ENCODE measurements around the gene ADK. TPM values are rescaled to one million over a fixed set of nuclear protein-coding genes. Genes with fewer than 3 reads are reported as not detected.
"Not testable (repeated sequence)": the region's sequence is repeated elsewhere in the genome, so short reads cannot be mapped to it uniquely, and the experiment has no call there.

The ADK gene
- total and polyA plus RNA-seq, 2 of the 4 experiments (the other 2 are of a cell fraction), result 30.6 to 40.9 TPM

- CTCF ChIA-PET, result not testable (repeated sequence)
Observed at GRCh38 chr10:74146980-74147379, 4.0 kb upstream of the ADK start.

More at GRCh38 chr10:74146980-74147379, 4.0 kb upstream of the ADK start:
- H3K23ac ChIP-seq (ENCODE audit: low read depth, low read length); H3K9me3 ChIP-seq (ENCODE audit: control insufficient read depth, insufficient read depth, low read length); H3K14ac ChIP-seq (replicated peaks; ENCODE audit: low read depth, low read length); POLR2A ChIA-PET (ENCODE audit: unreplicated experiment); ATAC-seq (ENCODE audit: low read depth); H3K4ac ChIP-seq (ENCODE audit: low read depth, low read length); dilution Hi-C loops (cut with HindIII; ENCODE audit: low sequenced_read_pairs, unreplicated experiment); H3K27me3 ChIP-seq (ENCODE audit: control insufficient read depth, insufficient read depth, low read length); H4K8ac ChIP-seq (ENCODE audit: low read depth in 2 of 2, low read length in 2 of 2); H3K27ac ChIP-seq (ENCODE audit: insufficient read depth, low read length); H2AFZ ChIP-seq (replicated peaks; ENCODE audit: low read length, poor library complexity); H2BK5ac ChIP-seq (ENCODE audit: low read depth, low read length, poor library complexity, severe bottlenecking); H2AK9ac ChIP-seq (replicated peaks; ENCODE audit: low read depth, low read length, poor library complexity); H4K91ac ChIP-seq (ENCODE audit: insufficient read depth, low read depth, low read length); H3K4me1 ChIP-seq (ENCODE audit: control insufficient read depth, insufficient read depth, low read length); H2BK120ac ChIP-seq (ENCODE audit: low read depth, low read length); H3K9me1 ChIP-seq (ENCODE audit: insufficient read depth, low read length); H3K4me3 ChIP-seq (ENCODE audit: insufficient read depth, low read depth, low read length); H3K9ac ChIP-seq (ENCODE audit: low read depth, low read length); H3K36me3 ChIP-seq (ENCODE audit: control insufficient read depth, insufficient read depth, low read length); BruUV-seq (replicated peaks); DNase-seq; H3K4me2 ChIP-seq (ENCODE audit: low read depth, low read length); H3K18ac ChIP-seq (ENCODE audit: low read depth, low read length); H3K56ac ChIP-seq (ENCODE audit: extremely low read depth, insufficient read depth, low read length); H2AK5ac ChIP-seq (ENCODE audit: low read depth, low read length); H2BK15ac ChIP-seq (ENCODE audit: low read depth, low read length); H2BK20ac ChIP-seq (ENCODE audit: low read depth, low read length); in situ Hi-C loops (cut with MboI; ENCODE audit: low sequenced_read_pairs); H4K5ac ChIP-seq (ENCODE audit: low read depth, low read length): not testable (repeated sequence)
- intact Hi-C loops (cut with micrococcal nuclease), result loop anchor here (10.0 kb wide), 1 partner anchor 1088 kb away; the partner anchor contains the start of gene COMTD1
- no CpG with 5 or more reads among the region's 10 CpGs for WGBS, 2 experiments (ENCODE audit: extremely low coverage in 2 of 2, insufficient read length in 1 of 2)
- H4K20me1 ChIP-seq (ENCODE audit: insufficient read depth, low read length), result peaks cover 33% of the 10 kb centered on the region
- peaks cover 15 to 66% of the 10 kb centered on the region in 2 experiments for H3K79me1 ChIP-seq (ENCODE audit: low read depth in 1 of 2, low read length in 2 of 2)

Measured in IMR-90 (cell line).